Measurements from ENCODE around the gene KIF11. TPM values are rescaled to one million over a fixed set of nuclear protein-coding genes. Genes with fewer than 3 reads are reported as not detected.

KIF11 gene
- total and polyA plus RNA-seq, 10 donors = 0.93 to 7.3 (median 4.2) TPM

DNA sequence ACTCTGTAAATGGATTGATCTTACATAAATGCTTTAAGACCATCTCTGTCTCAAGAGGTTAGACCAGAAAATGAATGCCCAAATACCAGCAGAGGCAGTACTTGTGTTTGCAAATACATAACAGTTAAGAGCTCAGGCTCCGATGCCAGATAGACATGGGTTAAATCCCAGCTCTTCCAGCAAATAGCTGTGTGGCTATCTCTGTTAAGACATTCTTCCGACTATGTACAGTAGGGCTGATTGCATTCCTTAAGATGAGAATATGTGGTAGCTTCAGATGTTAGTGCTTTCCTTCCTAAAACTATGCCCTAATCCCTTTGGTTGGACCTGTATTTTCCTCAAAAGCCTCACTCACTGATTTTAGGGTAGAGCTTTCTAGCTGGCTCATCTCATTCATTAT is 21.3 kb upstream of the KIF11 start:
- Histone ChIP-seq H3K4me1 (peaks cover 23 to 88% (median 36%) of the 10 kb centered on the region in 6 donors), H3K9me3 (no peaks in the 10 kb centered on the region), H3K27ac (no peak overlapping the region), H3K36me3 (peaks cover 0 to 11% (median 0%) of the 10 kb centered on the region in 6 donors), H3K4me3 (peak overlapping the region in 1 of 8 donors; percentile 90), H3K27me3 (replicated peaks in 1 of 7) (no peaks in the 10 kb centered on the region)
- no peak for DNase-seq
- no peak for TF ChIP-seq POLR2AphosphoS5 (IDR thresholded peaks at IDR 0.05)
- no peak for TF ChIP-seq CTCF (IDR thresholded peaks at IDR 0.05 in 8 of 11, conservative IDR thresholded peaks at IDR 0.05 in 3 of 11)
- TF ChIP-seq POLR2A (IDR thresholded peaks at IDR 0.05) = no peak
- 79 to 87% (median 86%) methylated on average over 2 of the region's 2 CpGs for WGBS, 5 donors
- intact Hi-C loops (cut with DNase I; ENCODE audit: low total_unique reads) = loop anchor here (5.0 kb wide), 1 partner anchor 54 kb away; no protein-coding TSS in a partner anchor

- Histone ChIP-seq H3K36me3 (peaks cover 0 to 11% (median 0%) of the 10 kb centered on the region in 6 donors), H3K27ac (peak overlapping the region in 5 of 8 donors; percentile 91 to 95 (median 94)), H3K4me1 (peaks cover 23 to 83% (median 36%) of the 10 kb centered on the region in 6 donors), H3K4me3 (peak overlapping the region; percentile 78 to 98 (median 88)), H3K9me3 (no peaks in the 10 kb centered on the region), H3K27me3 (replicated peaks in 1 of 7) (no peaks in the 10 kb centered on the region)
- intact Hi-C loops (cut with DNase I; ENCODE audit: low total_unique reads) = loop anchor here (5.0 kb wide), 1 partner anchor 55 kb away; no protein-coding TSS in a partner anchor
- TF ChIP-seq POLR2AphosphoS5 (IDR thresholded peaks at IDR 0.05) (no peak), POLR2A (IDR thresholded peaks at IDR 0.05) (no peak), CTCF (IDR thresholded peaks at IDR 0.05 in 8 of 11, conservative IDR thresholded peaks at IDR 0.05 in 3 of 11) (no peak)
- 71 to 79% (median 74%) methylated on average over 8 of the region's 8 CpGs for WGBS, 5 donors
- DNase-seq = no peak
These were observed 20.4 kb upstream of the KIF11 start for GRCh38 chr10:92572362-92573090.

- H3K4me1 ChIP-seq = peaks cover 17 to 76% (median 35%) of the 10 kb centered on the region in 6 donors
- no peaks in the 10 kb centered on the region for H3K9me3 ChIP-seq
- peak overlapping the region; percentile 78 to 98 (median 88) for H3K4me3 ChIP-seq
- peak overlapping the region; percentile 82 to 95 (median 92) for H3K27ac ChIP-seq
- peaks cover 0 to 9% (median 0%) of the 10 kb centered on the region in 6 donors for H3K36me3 ChIP-seq
- H3K27me3 ChIP-seq (replicated peaks in 1 of 7) = no peaks in the 10 kb centered on the region
- no peak for TF ChIP-seq POLR2AphosphoS5 (IDR thresholded peaks at IDR 0.05)
- peak in 4 of 11 experiments; percentile 4 to 18 (median 11) for TF ChIP-seq CTCF (IDR thresholded peaks at IDR 0.05 in 8 of 11, conservative IDR thresholded peaks at IDR 0.05 in 3 of 11)
- WGBS, 5 donors = 2 to 3% (median 2%) methylated on average over 23 to 56 of the region's 56 CpGs
- DNase-seq = peak; percentile 80
- intact Hi-C loops (cut with DNase I; ENCODE audit: low total_unique reads) = loop anchor here (5.0 kb wide), 1 partner anchor 56 kb away; no protein-coding TSS in a partner anchor
These were observed 19.7 kb upstream of the KIF11 start for GRCh38 chr10:92573091-92573797.
